Heart right ventricle (tissue), 16 donors: ENCODE data around the gene PDE4D. TPM values are rescaled to one million over a fixed set of nuclear protein-coding genes. Genes with fewer than 3 reads are reported as not detected.

Experiments used
- ATAC-seq, 8 donors: fragments of 200-7000 bp; cut with Tn5 transposase; one replicate each; pipeline ENCODE4 v1.9.1; 2020; ENCODE audit warnings: mild to moderate bottlenecking in 8 of 8, moderate library complexity in 8 of 8, moderate number of reproducible peaks in 1 of 8
- DNase-seq, 2 donors: peaks; one replicate each; pipeline ENCODE4 v3.0.0-alpha.2; 2020
- H3K27ac ChIP-seq, 10 donors: fragments of 200-600 bp; sonication (generic) in 2 of 10; one replicate each; pipeline versions ENCODE4 v1.5.0 to v1.8.0; 2020 to 2022; ENCODE audit warnings: mild to moderate bottlenecking in 3 of 10
- H3K27me3 ChIP-seq, 7 donors: fragments of 200-600 bp; one replicate each; pipeline ENCODE4 v1.8.0; 2021 to 2022; ENCODE audit warnings: mild to moderate bottlenecking in 2 of 7
- H3K36me3 ChIP-seq, 9 donors: fragments of 200-600 bp; sonication (generic) in 1 of 9; one replicate each; pipeline versions ENCODE4 v1.5.0 to v1.8.0; 2020 to 2022; ENCODE audit warnings: mild to moderate bottlenecking in 2 of 9
- H3K4me1 ChIP-seq, 9 donors: fragments of 200-600 bp; sonication (generic) in 1 of 9; one replicate each; pipeline versions ENCODE4 v1.5.0 to v1.8.0; 2020 to 2022; ENCODE audit warnings: mild to moderate bottlenecking in 4 of 9
- H3K4me3 ChIP-seq, 10 donors: fragments of 200-600 bp; sonication (generic) in 2 of 10; one replicate each; pipeline versions ENCODE4 v1.5.0 to v1.8.0; 2020 to 2022; ENCODE audit warnings: mild to moderate bottlenecking in 7 of 10, moderate library complexity in 2 of 10
- H3K9me3 ChIP-seq, 11 donors: fragments of 200-600 bp in 10 of 11; sonication (generic) in 2 of 11; one replicate each; pipeline versions ENCODE4 v1.5.0 to v1.8.0; 2013 to 2022; ENCODE audit warnings: mild to moderate bottlenecking in 2 of 11, control low read depth in 1 of 11, moderate library complexity in 1 of 11
- CTCF ChIP-seq, 9 donors: fragments of 200-600 bp; sonication (generic) in 2 of 9; IDR thresholded peaks; one replicate each; pipeline versions ENCODE4 v1.5.0 to v1.8.0; 2021 to 2022; ENCODE audit warnings: antibody characterized with exemption in 9 of 9, mild to moderate bottlenecking in 5 of 9, moderate library complexity in 1 of 9
- WGBS, 2 donors: extraction: QIAGEN DNeasy Blood & Tissue Kit; methylation state at CpG; one replicate each; pipeline ENCODE4 v1.1.7; 2013; ENCODE audit warnings: inconsistent platforms in 1 of 2; 5-methylcytosine and 5-hydroxymethylcytosine counted together
- intact Hi-C, 10 donors: fragments of 100-400 bp; cut with DNase I; formaldehyde crosslinking; loops; one replicate each; pipeline versions ENCODE4 v1.11.1 to v1.14.2; 2022
- polyA plus RNA-seq, 2 donors: library from polyadenylated mRNA; stranded (reverse); fragments of 200-250 nt; gene quantifications; one replicate each; pipeline ENCODE4 v1.2.3, GENCODE V29; 2013
- total RNA-seq, 10 donors: library from RNA; stranded (reverse); fragmentation: NEBNext Ultra II Directional in 3 of 10; extraction: Animal tissue kit (Norgen Biotek cat#: 25700) in 3 of 10; gene quantifications; one replicate each; pipeline versions ENCODE4 v1.2.1 to v1.2.4, GENCODE V29; 2021 to 2023
- donor health status: Arrhythmogenic right ventricular cardiomyopathy.
- donor health status: ischemic (EF 13 %, LVEDD 7.1; RV severe dilation, severe dysfunction).
- donor health status: healthy with polysubstance abuse.
- donor health status: DM: no; HTN: yes; CAD: no.
- donor health status: DM: no; HTN: no; CAD: no.
- donor health status: ischemic (EF 25% LVEDD 6.9; RV normal size, moderate dysfunction).
- donor health status: ischemic (EF 25% LVEDD 5.7; RV mildly dilated, moderate dysfunction).
- donor health status: healthy.
- donor health status: DM: yes; HTN: yes; CAD: no.
- donor health status: Ischemic cardiomyopathy.
- donor health status: ischemic (EF 35%, LVEDD 5.7; RV mildly dilated, moderate dysfunction).
- donor health status: nonischemic (EF 11% LVEDD 7.7; RV severe dilation, severe dysfunction).
- donor health status: DM: yes; HTN: yes; CAD: no.
- donor health status: PGD.
- donor health status: ischemic (EF 29% LVEDD 5.4; RV normal size, mild dysfunction).
- donor health status: nonischemic (EF 23%, LVEDD 6.1; RV moderate dilation, normal function).

The PDE4D gene
- total and polyA plus RNA-seq, 12 donors = 5.8 to 83.2 (median 39.5) TPM

DNA sequence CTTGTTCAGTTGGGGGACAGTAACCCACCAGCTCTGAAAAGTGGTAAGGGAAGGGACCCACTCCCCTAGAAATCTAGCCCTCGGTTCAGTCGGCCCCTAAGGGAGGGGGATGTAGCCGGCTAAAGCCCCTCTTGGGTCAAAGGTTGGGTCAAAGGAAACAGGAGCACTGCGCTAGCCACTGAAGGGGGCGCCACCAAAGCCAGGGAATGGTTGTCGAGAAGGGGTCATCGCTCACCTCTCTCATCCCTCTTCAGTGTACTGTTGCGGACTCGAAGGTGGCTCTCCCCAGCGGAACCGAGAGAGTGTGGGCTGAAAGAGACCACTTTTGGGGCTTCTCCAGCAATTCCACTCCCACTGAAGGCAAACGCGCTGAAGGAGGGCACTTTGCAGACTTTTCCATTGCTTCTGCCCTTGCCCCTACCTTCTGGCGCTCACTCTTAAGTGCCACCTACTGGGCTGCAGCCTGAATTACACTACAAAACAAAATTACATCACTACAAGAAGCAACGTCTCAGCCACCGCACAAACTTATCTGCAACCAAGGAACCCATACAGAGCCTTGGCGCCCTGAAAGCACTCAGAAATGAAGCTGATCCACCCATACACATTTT, 396.9 kb downstream of the PDE4D start:
- Histone ChIP-seq H3K36me3 (no peaks in the 10 kb centered on the region), H3K27me3 (no peaks in the 10 kb centered on the region), H3K27ac (no peak overlapping the region), H3K4me3 (no peak overlapping the region), H3K4me1 (no peaks in the 10 kb centered on the region), H3K9me3 (peaks cover 0 to 3% (median 0%) of the 10 kb centered on the region in 11 donors)
- DNase-seq = no peak
- WGBS, 2 donors = 89 to 91% methylated on average over 17 of the region's 17 CpGs
- intact Hi-C loops = loop anchor here in 1 of 10 donors (10.0 kb wide), 1 partner anchor 102 kb away; no protein-coding TSS in a partner anchor
- TF ChIP-seq CTCF (IDR thresholded peaks at IDR 0.05) = peak in 5 of 9 donors; percentile 10 to 38 (median 23)
- ATAC-seq = no peak

DNA sequence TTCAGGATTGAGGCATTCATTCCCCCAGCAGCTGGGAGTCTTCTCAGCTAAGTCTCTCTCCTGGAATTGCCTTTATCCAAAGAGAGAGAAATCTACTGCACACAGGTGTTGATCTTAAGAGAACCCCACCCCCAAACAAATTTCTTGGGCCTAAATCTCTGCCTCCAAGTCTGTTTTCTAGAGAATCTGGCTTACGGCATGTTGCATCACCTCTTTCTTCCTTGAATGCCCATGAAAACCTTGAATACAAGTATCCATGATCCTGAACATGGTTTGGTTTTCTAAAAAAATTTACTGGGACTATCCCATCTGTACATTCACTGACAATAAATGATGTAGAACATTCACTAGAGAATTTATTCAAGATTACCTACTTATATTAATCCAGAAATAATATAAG, 401.6 kb downstream of the PDE4D start:
- Histone ChIP-seq H3K9me3 (no peaks in the 10 kb centered on the region), H3K4me1 (peaks cover 0 to 11% (median 0%) of the 10 kb centered on the region in 9 donors), H3K27ac (no peak overlapping the region), H3K27me3 (no peaks in the 10 kb centered on the region), H3K36me3 (no peaks in the 10 kb centered on the region), H3K4me3 (no peak overlapping the region)
- intact Hi-C loops = loop anchor here in 1 of 10 donors (10.0 kb wide), 1 partner anchor 97 kb away; no protein-coding TSS in a partner anchor
- DNase-seq = no peak
- no peak for ATAC-seq
- 94 to 98% methylated on average over 1 of the region's 1 CpG for whole genome bisulfite sequencing, 2 donors
- TF ChIP-seq CTCF (IDR thresholded peaks at IDR 0.05) = no peak

DNA sequence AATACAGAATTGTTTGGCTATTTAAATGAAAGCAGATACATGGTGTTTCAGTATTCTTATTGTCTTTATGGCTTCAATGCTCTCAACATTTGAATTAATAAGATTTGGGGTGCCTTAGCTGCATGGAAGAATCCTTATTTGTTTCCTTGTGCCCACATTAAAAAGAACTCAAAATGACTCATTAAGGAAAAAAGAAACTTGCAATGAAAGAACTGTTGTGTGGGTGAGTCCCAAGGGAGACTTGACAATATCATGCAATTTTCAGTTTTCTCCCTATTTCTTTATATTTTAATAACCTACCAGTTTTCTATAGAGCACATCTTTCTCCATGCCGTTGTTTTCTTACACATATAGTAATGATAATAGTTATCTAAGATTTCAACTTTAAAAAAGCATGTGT, 404.0 kb downstream of the PDE4D start:
- ATAC-seq = no peak
- intact Hi-C loops = no loop called here
- peaks cover 0 to 11% (median 0%) of the 10 kb centered on the region in 9 donors for H3K4me1 ChIP-seq
- no peak for TF ChIP-seq CTCF (IDR thresholded peaks at IDR 0.05)
- H3K9me3 ChIP-seq = no peaks in the 10 kb centered on the region
- no peaks in the 10 kb centered on the region for H3K36me3 ChIP-seq
- DNase-seq = no peak
- H3K4me3 ChIP-seq = no peak overlapping the region
- no peaks in the 10 kb centered on the region for H3K27me3 ChIP-seq
- no peak overlapping the region for H3K27ac ChIP-seq
- 73 to 76% methylated on average over 1 of the region's 1 CpG for WGBS, 2 donors

- no peak overlapping the region for H3K4me3 ChIP-seq
- no peaks in the 10 kb centered on the region for H3K36me3 ChIP-seq
- TF ChIP-seq CTCF (IDR thresholded peaks at IDR 0.05) = no peak
- ATAC-seq = no peak
- peaks cover 0 to 11% (median 0%) of the 10 kb centered on the region in 9 donors for H3K4me1 ChIP-seq
- intact Hi-C loops = no loop called here
- no peak for DNase-seq
- H3K27me3 ChIP-seq = no peaks in the 10 kb centered on the region
- no peak overlapping the region for H3K27ac ChIP-seq
- 57 to 59% methylated on average over 7 of the region's 7 CpGs for WGBS, 2 donors
- H3K9me3 ChIP-seq = no peaks in the 10 kb centered on the region
Measured at GRCh38 chr5:59487772-59488729, 405.5 kb downstream of the PDE4D start.
